HepG2 (cell line): ENCODE measurements around the gene EMC9. TPM values are rescaled to one million over a fixed set of nuclear protein-coding genes. Genes with fewer than 3 reads are reported as not detected.

ENCODE experiments used
- BORCS8-MEF2B ChIP-seq: sonication (generic); formaldehyde crosslinking; IDR thresholded peaks from 2 replicates; pipeline ENCODE4 v1.8.0; 2022; ENCODE audit warnings: mild to moderate bottlenecking, missing genetic modification reagents
- CAMTA2 ChIP-seq: sonication (generic); formaldehyde crosslinking; IDR thresholded peaks from 2 replicates; pipeline ENCODE4 v1.4.0; 2020; ENCODE audit warnings: mild to moderate bottlenecking, missing genetic modification reagents, borderline replicate concordance
- CCAR2 ChIP-seq: fragments of 200-400 bp; formaldehyde crosslinking; optimal IDR thresholded peaks from 2 replicates; pipeline ENCODE3; 2018; ENCODE audit warnings: low read depth, mild to moderate bottlenecking, low read length, moderate library complexity
- CENPT ChIP-seq: sonication (generic); formaldehyde crosslinking; IDR thresholded peaks from 2 replicates; pipeline ENCODE4 v1.8.0; 2022; ENCODE audit warnings: low read depth, mild to moderate bottlenecking, moderate library complexity, missing genetic modification reagents
- IRF2 ChIP-seq: IDR thresholded peaks from 2 replicates; pipeline ENCODE4 v1.6.1; 2018; ENCODE audit warnings: missing genetic modification reagents, missing compliant biosample characterization
- JUNB ChIP-seq: sonication (generic); formaldehyde crosslinking; IDR thresholded peaks from 2 replicates; pipeline ENCODE4 v1.8.0; 2022; ENCODE audit warnings: missing genetic modification reagents, mild to moderate bottlenecking, borderline replicate concordance
- KAT8 ChIP-seq: IDR thresholded peaks from 2 replicates; pipeline ENCODE4 v1.6.1; 2016; ENCODE audit warnings: missing genetic modification reagents, missing compliant biosample characterization
- KMT2A ChIP-seq: sonication (generic); formaldehyde crosslinking; IDR thresholded peaks from 2 replicates; pipeline ENCODE4 v1.4.0; 2020; ENCODE audit warnings: missing genetic modification reagents
- NCOA2 ChIP-seq: sonication (generic); formaldehyde crosslinking; IDR thresholded peaks from 2 replicates; pipeline ENCODE4 v1.8.0; 2022; ENCODE audit warnings: inconsistent platforms
- NR1H2 ChIP-seq: sonication (generic); formaldehyde crosslinking; IDR thresholded peaks from 2 replicates; pipeline ENCODE4 v1.8.1; 2022; ENCODE audit warnings: low read depth, missing genetic modification reagents, borderline replicate concordance
- NR3C1 ChIP-seq: sonication (generic); formaldehyde crosslinking; IDR thresholded peaks from 2 replicates; pipeline ENCODE4 v1.4.0; 2020; ENCODE audit warnings: missing genetic modification reagents
- PAF1 ChIP-seq: IDR thresholded peaks from 2 replicates; pipeline ENCODE4 v1.6.1; 2016; ENCODE audit warnings: missing genetic modification reagents, missing compliant biosample characterization
- PLRG1 ChIP-seq: fragments of 450-650 bp; conservative IDR thresholded peaks from 2 replicates; pipeline ENCODE4 v1.6.1; 2016
- RBM22 ChIP-seq: fragments of 200-400 bp; formaldehyde crosslinking; optimal IDR thresholded peaks from 2 replicates; pipeline ENCODE3; 2017; ENCODE audit warnings: mild to moderate bottlenecking, low read length, moderate library complexity
- SOX5 ChIP-seq: IDR thresholded peaks from 2 replicates; pipeline ENCODE4 v1.6.1; 2016; ENCODE audit warnings: borderline replicate concordance
- TMF1 ChIP-seq: sonication (generic); formaldehyde crosslinking; IDR thresholded peaks from 2 replicates; pipeline ENCODE4 v1.8.1; 2022; ENCODE audit warnings: low read depth, missing genetic modification reagents
- ZKSCAN5 ChIP-seq: sonication (generic); formaldehyde crosslinking; IDR thresholded peaks from 2 replicates; pipeline ENCODE4 v1.5.1; 2020; ENCODE audit warnings: mild to moderate bottlenecking, missing genetic modification reagents
- ZNF597 ChIP-seq: sonication (generic); formaldehyde crosslinking; IDR thresholded peaks from 2 replicates; pipeline ENCODE4 v1.5.0; 2020; ENCODE audit warnings: missing genetic modification reagents
- ZNF883 ChIP-seq: sonication (generic); formaldehyde crosslinking; IDR thresholded peaks from 2 replicates; pipeline ENCODE4 v1.5.1; 2020; ENCODE audit warnings: mild to moderate bottlenecking, missing genetic modification reagents; ENCODE audit errors: not compliant biosample characterization
- polyA plus RNA-seq, 8 experiments: library from polyadenylated mRNA; depleted of rRNA in 3 of 8; stranded (reverse) in 7 of 8; unstranded in 1 of 8; fragments of >200 nt; fragmentation: Illumina TruSeq in 4 of 8; extraction: Trizol in 4 of 8; gene quantifications; 2 replicates each; pipeline versions ENCODE4 v1.2.1 to v1.2.3, GENCODE V29; 2011 to 2016; ENCODE audit warnings: low read depth in 4 of 8, missing spikeins in 1 of 8, mixed read lengths in 1 of 8; ENCODE audit not compliant: insufficient read depth in 1 of 8
- total RNA-seq, 5 experiments: library from RNA; depleted of rRNA; stranded (reverse); fragments of >200 nt; fragmentation: Illumina TruSeq; extraction: Trizol; gene quantifications; 2 replicates each; pipeline ENCODE4 v1.2.3, GENCODE V29; 2016; ENCODE audit warnings: low read depth in 1 of 5
- TF ChIP-seq, protein P1 (sequence below): sonication (generic); formaldehyde crosslinking; IDR thresholded peaks from 2 replicates; pipeline ENCODE4 v1.4.0; 2020; ENCODE audit warnings: missing genetic modification reagents
- TF ChIP-seq, protein P2 (sequence below): sonication (generic); formaldehyde crosslinking; IDR thresholded peaks from 2 replicates; pipeline ENCODE4 v1.4.0; 2020; ENCODE audit warnings: missing genetic modification reagents

EMC9 gene
- total and polyA plus RNA-seq, 2 of the 13 experiments (the other 11 are each of a cell fraction or from before 2014, with no cell fraction given) = 60.5 to 78.7 TPM

- peak; percentile 99 for TF ChIP-seq PAF1 (CRISPR knock-in tag)
- TF ChIP-seq CENPT (CRISPR knock-in tag) = peak; percentile 51; the same call in 1 of the 2 replicates
- peak; percentile 38; the same call in 1 of the 2 replicates for TF ChIP-seq TMF1 (CRISPR knock-in tag)
- TF ChIP-seq BORCS8-MEF2B = peak; percentile 94
- TF ChIP-seq KMT2A (CRISPR knock-in tag) = peak; percentile 90
- peak; percentile 99 for TF ChIP-seq KAT8 (CRISPR knock-in tag)
- TF ChIP-seq, protein P1, sequence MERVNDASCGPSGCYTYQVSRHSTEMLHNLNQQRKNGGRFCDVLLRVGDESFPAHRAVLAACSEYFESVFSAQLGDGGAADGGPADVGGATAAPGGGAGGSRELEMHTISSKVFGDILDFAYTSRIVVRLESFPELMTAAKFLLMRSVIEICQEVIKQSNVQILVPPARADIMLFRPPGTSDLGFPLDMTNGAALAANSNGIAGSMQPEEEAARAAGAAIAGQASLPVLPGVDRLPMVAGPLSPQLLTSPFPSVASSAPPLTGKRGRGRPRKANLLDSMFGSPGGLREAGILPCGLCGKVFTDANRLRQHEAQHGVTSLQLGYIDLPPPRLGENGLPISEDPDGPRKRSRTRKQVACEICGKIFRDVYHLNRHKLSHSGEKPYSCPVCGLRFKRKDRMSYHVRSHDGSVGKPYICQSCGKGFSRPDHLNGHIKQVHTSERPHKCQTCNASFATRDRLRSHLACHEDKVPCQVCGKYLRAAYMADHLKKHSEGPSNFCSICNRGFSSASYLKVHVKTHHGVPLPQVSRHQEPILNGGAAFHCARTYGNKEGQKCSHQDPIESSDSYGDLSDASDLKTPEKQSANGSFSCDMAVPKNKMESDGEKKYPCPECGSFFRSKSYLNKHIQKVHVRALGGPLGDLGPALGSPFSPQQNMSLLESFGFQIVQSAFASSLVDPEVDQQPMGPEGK (CRISPR knock-in tag) = peak; percentile 100
- TF ChIP-seq, protein P2, sequence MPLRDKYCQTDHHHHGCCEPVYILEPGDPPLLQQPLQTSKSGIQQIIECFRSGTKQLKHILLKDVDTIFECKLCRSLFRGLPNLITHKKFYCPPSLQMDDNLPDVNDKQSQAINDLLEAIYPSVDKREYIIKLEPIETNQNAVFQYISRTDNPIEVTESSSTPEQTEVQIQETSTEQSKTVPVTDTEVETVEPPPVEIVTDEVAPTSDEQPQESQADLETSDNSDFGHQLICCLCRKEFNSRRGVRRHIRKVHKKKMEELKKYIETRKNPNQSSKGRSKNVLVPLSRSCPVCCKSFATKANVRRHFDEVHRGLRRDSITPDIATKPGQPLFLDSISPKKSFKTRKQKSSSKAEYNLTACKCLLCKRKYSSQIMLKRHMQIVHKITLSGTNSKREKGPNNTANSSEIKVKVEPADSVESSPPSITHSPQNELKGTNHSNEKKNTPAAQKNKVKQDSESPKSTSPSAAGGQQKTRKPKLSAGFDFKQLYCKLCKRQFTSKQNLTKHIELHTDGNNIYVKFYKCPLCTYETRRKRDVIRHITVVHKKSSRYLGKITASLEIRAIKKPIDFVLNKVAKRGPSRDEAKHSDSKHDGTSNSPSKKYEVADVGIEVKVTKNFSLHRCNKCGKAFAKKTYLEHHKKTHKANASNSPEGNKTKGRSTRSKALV (CRISPR knock-in tag) = peak; percentile 83; the same call in 1 of the 2 replicates
- TF ChIP-seq RBM22 = peak; percentile 99
- peak; percentile 69 for TF ChIP-seq CCAR2
- TF ChIP-seq JUNB (CRISPR knock-in tag) = no peak
- peak; percentile 98 for TF ChIP-seq NCOA2
- 0 out of 2 replicates have a peak, but pooled peaks have one; percentile 6 for TF ChIP-seq ZNF597
- TF ChIP-seq IRF2 (CRISPR knock-in tag) = peak; percentile 100
- peak; percentile 94 for TF ChIP-seq SOX5
- TF ChIP-seq CAMTA2 (CRISPR knock-in tag) = peak; percentile 84; the same call in 1 of the 2 replicates
- TF ChIP-seq ZKSCAN5 = no peak
- no peak for TF ChIP-seq NR3C1 (CRISPR knock-in tag)
- TF ChIP-seq NR1H2 (CRISPR knock-in tag) = peak; percentile 62; the same call in 1 of the 2 replicates
- TF ChIP-seq ZNF883 (CRISPR knock-in tag) = peak; percentile 93
- TF ChIP-seq PLRG1 = no peak
Measured at GRCh38 chr14:24160850-24161804, 19.7 kb upstream of the EMC9 start, which contains the start of gene IRF9 (continued).
